ENCODE measurements around the gene NEK2.

GRCh38 chr1:211616231-211616964 is 59.0 kb downstream of the NEK2 start:
- TF ChIP-seq, protein P1, sequence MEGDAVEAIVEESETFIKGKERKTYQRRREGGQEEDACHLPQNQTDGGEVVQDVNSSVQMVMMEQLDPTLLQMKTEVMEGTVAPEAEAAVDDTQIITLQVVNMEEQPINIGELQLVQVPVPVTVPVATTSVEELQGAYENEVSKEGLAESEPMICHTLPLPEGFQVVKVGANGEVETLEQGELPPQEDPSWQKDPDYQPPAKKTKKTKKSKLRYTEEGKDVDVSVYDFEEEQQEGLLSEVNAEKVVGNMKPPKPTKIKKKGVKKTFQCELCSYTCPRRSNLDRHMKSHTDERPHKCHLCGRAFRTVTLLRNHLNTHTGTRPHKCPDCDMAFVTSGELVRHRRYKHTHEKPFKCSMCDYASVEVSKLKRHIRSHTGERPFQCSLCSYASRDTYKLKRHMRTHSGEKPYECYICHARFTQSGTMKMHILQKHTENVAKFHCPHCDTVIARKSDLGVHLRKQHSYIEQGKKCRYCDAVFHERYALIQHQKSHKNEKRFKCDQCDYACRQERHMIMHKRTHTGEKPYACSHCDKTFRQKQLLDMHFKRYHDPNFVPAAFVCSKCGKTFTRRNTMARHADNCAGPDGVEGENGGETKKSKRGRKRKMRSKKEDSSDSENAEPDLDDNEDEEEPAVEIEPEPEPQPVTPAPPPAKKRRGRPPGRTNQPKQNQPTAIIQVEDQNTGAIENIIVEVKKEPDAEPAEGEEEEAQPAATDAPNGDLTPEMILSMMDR (conservative IDR thresholded peaks at IDR 0.05; ENCODE audit: low read length): no peak
- no peak for TF ChIP-seq EZH2phosphoT487 (IDR thresholded peaks at IDR 0.05; ENCODE audit: borderline replicate concordance)
